Measurements from ENCODE around the gene IFT43. TPM values are rescaled to one million over a fixed set of nuclear protein-coding genes. Genes with fewer than 3 reads are reported as not detected.

The IFT43 gene
- total and polyA plus RNA-seq, 10 of the 15 experiments (the other 5 are each of a cell fraction or from before 2014, with no cell fraction given) = 8.2 to 24.8 (median 14.0) TPM

GRCh38 chr14:76113691-76114090, 128.1 kb downstream of the IFT43 start (continued):
- TF ChIP-seq, protein P1, sequence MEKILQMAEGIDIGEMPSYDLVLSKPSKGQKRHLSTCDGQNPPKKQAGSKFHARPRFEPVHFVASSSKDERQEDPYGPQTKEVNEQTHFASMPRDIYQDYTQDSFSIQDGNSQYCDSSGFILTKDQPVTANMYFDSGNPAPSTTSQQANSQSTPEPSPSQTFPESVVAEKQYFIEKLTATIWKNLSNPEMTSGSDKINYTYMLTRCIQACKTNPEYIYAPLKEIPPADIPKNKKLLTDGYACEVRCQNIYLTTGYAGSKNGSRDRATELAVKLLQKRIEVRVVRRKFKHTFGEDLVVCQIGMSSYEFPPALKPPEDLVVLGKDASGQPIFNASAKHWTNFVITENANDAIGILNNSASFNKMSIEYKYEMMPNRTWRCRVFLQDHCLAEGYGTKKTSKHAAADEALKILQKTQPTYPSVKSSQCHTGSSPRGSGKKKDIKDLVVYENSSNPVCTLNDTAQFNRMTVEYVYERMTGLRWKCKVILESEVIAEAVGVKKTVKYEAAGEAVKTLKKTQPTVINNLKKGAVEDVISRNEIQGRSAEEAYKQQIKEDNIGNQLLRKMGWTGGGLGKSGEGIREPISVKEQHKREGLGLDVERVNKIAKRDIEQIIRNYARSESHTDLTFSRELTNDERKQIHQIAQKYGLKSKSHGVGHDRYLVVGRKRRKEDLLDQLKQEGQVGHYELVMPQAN (conservative IDR thresholded peaks at IDR 0.05) = no peak
- no peak for TF ChIP-seq ZZZ3 (IDR thresholded peaks at IDR 0.05; ENCODE audit: control insufficient read depth, insufficient read length, low read depth)
- TF ChIP-seq, protein P2, sequence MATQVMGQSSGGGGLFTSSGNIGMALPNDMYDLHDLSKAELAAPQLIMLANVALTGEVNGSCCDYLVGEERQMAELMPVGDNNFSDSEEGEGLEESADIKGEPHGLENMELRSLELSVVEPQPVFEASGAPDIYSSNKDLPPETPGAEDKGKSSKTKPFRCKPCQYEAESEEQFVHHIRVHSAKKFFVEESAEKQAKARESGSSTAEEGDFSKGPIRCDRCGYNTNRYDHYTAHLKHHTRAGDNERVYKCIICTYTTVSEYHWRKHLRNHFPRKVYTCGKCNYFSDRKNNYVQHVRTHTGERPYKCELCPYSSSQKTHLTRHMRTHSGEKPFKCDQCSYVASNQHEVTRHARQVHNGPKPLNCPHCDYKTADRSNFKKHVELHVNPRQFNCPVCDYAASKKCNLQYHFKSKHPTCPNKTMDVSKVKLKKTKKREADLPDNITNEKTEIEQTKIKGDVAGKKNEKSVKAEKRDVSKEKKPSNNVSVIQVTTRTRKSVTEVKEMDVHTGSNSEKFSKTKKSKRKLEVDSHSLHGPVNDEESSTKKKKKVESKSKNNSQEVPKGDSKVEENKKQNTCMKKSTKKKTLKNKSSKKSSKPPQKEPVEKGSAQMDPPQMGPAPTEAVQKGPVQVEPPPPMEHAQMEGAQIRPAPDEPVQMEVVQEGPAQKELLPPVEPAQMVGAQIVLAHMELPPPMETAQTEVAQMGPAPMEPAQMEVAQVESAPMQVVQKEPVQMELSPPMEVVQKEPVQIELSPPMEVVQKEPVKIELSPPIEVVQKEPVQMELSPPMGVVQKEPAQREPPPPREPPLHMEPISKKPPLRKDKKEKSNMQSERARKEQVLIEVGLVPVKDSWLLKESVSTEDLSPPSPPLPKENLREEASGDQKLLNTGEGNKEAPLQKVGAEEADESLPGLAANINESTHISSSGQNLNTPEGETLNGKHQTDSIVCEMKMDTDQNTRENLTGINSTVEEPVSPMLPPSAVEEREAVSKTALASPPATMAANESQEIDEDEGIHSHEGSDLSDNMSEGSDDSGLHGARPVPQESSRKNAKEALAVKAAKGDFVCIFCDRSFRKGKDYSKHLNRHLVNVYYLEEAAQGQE (IDR thresholded peaks at IDR 0.05; ENCODE audit: low read depth, low read length) = no peak
- TF ChIP-seq E4F1 (IDR thresholded peaks at IDR 0.05; ENCODE audit: borderline replicate concordance, partially characterized antibody) = no peak
- no peak for TF ChIP-seq IKZF1 (conservative IDR thresholded peaks at IDR 0.05)
- TF ChIP-seq SMARCA5 (IDR thresholded peaks at IDR 0.05) = no peak
- TF ChIP-seq RBBP5 (conservative IDR thresholded peaks at IDR 0.05) = no peak
- TF ChIP-seq USF1 (IDR thresholded peaks at IDR 0.05; ENCODE audit: borderline replicate concordance, extremely low read length, insufficient read depth, low read depth, low read length) = no peak
- TF ChIP-seq YBX1 (IDR thresholded peaks at IDR 0.05) = no peak
